ENCODE results near the gene TGM6.

TGM6 gene

DNA sequence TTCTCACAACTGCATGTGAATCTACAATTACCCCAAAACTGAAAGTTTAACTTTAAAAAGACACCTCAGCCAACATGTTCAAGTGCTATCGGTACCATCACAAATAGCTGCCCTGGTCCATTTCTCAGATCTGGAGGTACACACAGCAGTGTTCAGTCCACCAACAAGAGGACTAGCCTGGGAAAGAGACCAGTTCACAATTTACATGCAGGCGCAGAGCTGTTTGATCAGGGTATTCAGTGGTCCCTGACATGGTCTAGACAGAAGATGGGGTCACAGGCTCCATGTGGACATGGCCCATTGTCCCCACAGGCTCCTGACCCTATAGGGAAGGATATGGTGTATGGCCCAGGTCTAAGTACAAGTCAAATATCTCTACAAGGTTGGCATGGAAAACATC lies 15.6 kb upstream of the TGM6 start:
- DNase-seq, result no peak

DNA sequence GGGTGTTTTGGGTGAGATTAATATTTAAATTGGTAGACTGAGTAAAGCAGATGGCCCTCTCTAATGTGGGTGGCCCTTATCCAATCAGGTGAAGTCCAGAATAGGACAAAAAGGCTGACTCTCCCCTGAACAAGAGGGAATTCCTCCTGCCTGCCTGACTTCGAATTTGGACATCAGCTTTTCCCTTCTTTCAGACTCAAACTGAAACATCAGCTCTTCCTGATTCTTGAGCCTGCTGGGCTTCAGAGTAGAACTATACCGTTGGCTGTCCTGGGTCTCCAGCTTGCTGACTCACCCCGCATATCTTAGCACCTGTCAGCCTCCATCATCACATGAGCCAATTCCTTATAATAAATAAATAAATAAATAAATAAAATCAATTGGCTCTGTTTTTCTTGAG lies 15.0 kb upstream of the TGM6 start:
- no peak for DNase-seq

DNA sequence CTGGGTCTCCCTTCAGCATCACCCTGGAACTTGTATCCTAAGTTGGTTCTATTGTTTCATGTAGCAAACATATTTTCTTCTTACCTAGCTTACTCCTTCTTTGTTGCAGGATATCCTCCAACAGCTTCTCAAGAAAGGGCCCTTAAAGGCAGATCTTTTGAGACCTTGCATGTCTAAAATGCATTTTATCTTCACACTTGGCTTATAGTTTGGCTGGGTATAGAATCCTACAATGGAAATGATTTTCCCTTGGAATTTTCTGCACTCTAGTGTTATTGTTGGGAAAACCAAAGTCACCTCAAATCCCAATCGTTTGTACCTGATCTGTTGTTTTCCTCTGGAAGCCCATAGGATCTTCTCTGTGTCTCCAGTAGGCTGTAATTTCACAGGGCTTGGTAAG lies 12.1 kb upstream of the TGM6 start:
- no peak for DNase-seq

DNA sequence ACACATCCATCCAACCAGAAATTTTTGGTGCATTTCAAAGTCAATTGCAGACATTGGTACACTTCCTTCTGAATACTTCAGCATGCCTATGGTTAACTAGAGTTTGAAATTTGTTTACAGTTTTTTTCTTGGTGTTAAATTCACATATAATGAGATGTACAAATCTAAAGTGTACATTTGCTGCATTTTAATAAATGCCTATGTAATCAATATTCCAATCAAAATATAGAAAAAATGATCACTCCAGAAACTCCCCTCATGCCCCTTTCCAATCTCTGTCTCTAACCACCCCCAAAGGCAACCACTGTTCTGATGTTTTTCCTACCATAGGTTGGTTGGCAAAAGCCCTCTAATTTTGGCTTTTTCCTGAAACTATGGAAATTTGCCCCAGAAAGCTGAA lies 7.6 kb upstream of the TGM6 start:
- no peak for DNase-seq

DNA sequence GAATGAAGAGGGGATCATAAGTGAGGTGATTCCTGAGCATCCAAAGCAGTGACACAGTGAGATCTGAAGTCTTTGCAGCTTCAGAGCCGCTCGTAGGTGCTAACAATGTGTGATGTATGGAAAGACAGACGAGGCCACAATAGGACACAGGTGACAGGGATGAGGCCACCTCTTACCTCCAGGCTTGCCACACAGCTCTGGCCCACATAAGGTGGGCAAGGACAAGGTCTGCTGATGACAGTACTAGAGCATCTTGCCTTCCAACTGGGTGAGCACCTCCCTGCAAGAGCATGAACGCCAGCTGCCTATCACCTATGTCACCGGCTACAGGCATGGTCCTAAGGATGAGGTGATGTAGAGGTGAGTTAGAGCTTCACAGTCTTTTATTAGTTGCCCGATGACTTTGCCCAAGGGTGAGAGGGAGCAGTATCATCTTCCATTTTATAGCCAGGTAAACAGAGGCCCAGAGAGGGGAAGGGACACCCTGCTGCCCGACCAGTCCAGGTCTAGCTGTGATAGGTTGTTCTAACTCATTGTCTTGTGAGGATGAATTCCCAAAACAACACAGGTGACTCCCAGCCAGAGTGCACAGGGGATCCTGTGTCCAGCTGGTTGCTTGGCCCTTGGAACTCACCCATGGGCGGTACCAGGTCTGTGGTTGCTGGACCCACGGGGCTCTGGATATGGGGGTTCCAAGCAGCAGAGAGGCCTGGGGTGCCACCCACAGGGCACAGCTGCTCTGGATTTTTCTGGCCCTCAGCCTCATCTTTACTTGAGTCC lies 6.2 kb upstream of the TGM6 start:
- no peak for DNase-seq

DNA sequence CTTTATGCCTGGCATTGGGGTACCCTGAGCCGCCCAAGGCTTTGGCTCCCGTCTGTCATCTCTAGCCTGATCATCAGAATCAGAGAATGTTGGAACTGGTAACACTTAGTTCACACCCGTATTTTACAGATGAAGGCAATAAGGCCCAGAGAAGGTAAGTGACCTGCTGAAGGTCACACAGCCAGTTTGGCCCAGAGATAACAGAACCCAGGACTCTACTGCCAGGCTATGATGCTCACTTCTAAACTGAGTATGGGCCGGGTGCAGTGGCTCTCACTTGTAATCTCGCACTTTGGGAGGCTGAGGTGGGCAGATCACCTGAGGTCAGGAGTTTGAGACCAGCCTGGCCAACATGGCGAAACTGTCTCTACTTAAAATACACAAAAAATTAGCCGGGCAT lies 1.8 kb upstream of the TGM6 start:
- DNase-seq, result no peak

DNA sequence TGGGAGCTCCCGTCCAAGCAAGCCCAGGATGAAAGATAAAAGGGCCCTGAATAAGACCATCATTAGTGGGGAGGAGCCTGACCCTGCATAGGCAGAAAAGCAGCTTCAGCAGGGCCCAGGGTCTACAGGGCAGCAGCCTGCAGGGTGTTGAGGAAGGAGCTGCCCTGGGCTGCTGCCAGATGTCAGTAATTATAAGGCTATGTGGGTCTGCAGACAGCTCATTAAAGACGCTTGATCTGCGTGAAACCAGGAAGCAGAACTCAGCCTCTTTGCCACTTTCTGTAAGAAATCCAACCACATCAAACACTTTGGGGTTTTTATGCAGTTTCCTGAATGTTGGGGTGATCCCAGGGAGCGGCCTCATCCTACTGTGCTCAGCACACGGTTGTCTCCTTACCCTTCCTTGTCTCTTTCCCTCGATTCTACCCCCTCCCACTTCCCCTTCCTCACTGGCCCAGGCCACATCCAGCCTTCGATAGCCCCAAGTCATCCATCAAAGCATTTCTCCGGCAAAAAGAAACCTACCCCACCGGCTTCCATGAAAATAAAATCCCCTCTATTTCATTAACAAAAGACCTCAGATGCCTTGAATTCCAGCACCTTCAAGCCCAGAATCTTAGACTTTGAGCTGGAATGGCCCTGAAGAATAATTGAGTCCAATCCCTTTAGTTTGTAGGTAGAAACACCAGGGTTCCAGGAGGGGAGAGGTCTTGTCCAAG lies 1.0 kb upstream of the TGM6 start:
- no peak for DNase-seq

DNA sequence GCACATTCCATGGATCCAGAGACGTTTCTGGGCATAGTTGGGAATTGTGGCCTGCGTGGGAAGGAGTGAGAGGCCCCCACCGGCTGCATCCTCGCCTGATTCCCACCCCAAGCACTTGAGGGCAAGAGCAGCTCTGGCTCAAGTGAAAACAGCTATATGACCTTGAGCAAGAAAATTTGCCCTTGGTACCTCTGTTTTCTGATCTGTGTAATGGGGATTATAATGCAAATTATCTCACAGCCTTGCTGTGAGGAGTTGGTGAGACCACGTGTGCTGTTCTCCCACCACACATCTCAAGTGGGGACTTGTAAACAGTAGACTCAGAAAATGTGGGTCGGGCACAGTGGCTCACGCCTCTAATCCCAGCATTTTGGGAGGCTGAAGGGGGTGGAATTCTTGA lies 602 bp downstream of the TGM6 start:
- no peak for DNase-seq

DNA sequence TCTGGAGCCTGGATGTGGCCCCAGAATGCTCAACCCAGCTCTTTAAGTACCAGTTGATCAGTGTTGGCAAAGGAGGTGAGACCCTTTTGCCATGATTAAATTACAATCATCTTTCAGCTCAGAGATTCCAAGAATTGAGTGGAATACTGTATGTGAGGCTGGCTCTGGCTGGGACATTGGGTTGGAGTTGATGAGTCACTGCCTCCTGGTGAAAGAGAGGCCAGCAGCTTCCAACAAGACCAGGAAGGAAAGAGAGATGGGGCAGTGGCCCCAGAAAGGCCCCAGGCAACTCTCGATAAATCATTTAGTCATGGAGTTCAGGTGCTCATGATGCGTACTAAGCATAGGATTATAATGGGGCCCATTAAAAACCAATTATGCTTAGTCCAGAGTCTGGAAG lies 2.1 kb downstream of the TGM6 start:
- DNase-seq, result no peak

DNA sequence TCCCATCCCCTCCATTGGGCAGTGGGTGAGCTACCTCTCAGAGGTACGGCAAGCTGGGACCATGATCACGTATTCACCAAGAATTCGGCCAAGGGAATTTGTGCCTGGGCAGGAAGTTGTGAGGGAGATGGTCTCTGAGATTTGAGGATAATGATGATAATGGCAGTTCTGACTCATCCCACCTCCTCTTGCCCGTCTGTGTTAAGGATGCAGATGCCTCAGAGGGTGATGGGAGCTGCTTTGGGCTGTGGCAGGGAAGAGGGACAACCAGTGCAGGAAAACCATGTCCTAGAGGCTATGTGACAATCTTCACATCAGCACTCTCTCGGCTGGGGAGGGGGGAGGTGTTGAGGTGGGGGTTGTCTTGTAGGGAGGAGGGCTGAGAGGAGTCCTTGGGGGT lies 4.3 kb downstream of the TGM6 start:
- no peak for DNase-seq

DNA sequence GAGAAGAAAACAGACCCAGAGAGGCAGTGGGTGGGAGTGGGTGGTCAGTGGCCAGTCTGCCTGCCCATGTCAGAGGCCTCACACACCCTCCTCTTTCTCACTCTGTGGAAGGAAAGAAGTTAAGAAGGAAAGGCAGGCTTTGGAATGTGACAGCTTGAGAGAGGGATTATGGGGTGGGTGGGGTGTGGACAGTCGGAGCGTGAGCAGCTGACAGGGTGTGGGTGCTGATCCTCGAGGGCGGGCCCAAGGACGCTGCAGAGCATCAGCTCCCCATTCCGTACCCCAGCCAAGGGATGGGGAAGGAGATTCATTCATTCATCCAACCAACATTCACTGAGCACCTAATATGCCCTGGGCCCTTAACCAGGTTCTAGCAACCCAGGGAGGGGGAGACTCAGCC lies 4.8 kb downstream of the TGM6 start:
- no peak for DNase-seq

DNA sequence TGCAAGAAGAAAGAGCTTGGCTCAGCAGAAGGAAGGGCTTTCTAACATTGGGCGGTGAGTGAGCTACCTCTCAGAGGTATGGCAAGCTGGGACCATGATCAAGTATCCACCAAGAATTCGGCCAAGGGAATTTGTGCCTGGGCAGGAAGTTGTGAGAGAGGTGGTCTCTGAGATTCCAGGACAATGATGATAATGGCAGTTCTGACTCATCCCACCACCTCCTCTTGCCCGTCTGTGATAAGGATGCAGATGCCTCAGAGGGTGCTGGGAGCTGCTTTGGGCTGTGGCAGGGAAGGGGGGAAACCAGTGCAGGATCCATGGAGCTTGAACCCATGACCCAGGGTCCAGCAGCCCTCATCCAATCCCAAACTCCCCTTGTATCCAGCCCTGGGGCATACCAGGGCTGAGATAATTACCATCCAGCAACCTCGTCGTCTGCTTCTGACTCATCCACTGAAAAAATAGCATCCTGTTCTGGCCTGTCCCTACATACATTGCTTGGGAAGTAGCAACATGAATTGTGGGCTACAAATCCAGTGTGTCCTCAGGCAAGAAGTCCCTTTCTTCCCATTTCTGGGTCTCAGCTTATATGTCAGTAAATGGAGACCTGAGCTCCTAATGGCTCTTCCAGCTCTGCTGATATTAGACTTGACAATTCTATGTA lies 5.9 kb downstream of the TGM6 start:
- DNase-seq, result peak; percentile 48

DNA sequence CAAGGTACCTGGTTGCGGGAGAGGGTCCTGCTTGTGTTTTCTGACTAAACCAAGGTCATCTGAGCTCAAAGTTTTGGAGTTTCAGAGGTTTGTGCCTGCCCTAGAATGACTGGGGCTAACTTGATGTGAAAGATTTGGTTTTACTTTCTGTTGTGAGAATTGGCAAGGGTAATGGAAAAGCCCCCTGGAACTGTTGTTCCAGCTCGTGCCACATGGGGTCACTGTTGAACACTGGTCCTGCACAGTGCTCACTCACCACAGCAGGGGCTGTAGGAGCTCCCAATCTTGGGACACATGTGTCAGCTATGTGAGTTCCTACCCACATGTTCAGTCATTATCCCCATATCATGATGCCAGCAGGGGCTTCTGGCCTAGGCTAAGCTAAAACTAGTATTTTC lies 6.5 kb downstream of the TGM6 start:
- no peak for DNase-seq

DNA sequence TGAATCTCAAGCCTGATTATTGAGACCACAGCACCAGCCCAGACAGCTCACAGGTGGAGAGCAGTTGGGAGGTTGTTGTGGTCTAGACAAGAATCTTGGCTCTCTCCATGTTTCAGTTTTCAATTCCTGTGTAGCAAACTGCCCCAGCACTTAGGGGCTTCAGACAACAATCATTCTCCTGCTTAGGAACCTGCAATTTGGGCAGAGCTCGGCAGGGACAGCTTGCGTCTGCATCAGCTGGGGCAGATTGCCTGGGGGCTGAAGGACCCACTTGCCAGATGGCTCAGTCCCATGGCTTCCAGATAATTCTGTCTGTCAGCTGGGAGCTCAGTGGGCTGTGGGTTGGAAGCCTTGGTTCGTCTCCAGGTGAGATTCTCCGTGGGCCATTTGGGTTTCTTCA lies 6.9 kb downstream of the TGM6 start:
- no peak for DNase-seq

DNA sequence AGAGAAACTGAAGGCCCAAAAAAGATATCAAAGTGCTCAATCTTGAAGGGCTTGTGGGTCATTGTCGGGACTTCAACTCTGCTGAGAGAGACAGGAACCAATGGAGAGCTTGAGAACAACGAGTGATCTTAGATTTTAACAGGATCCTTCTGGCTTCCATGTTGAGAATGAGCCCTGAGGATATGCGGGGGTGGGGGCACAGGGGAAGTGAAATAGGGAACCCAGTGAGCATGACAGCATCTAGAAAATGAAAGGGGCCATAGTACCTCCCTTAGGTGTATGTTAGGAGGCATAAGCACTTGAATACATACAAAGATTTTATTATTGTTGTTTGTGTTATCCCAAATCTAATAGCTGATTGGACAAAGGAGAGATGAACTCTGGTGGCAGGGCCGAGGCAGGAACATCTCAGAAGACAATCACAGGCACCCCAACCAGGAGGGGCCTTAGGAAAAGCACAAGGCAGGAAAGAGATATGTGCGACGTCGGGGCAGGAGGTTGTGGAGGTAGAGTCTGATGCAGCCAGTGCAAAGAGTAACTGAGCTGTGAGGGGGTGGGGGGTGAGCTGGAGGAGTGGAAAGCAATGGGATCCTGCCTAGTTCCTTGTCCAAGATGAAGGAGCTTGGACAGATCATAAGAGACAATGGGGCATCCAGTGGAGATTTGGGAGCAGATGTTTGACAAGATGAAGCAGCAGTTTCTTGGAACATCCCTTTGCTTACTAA lies 10.4 kb downstream of the TGM6 start:
- no peak for DNase-seq

DNA sequence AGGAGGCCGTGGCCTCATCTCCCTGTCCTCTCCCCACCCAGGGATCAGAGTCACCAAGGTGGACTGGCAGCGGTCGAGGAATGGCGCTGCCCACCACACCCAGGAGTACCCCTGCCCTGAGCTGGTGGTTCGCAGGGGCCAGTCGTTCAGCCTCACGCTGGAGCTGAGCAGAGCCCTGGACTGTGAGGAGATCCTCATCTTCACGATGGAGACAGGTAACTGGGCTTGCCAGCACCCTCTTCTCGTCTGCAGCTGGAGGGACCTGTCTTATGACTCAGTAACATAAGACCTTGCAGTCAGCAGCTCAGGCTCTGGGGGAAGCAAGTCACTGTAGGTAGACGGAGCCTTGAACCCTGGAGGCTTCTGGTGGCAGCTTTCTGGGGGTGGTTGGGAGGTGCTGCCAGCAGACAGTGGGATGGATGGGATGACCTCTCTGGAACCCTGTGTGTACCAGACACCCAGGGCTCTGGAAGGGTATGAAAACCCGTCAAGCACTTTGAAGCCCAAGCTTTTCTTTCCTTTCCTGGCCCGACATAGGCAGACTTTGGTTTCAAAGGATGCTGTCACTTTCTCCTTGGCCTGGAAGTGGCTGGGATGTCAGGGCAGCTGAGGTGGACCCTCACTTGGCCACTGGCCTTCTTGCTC lies 13.8 kb downstream of the TGM6 start:
- no peak for DNase-seq

DNA sequence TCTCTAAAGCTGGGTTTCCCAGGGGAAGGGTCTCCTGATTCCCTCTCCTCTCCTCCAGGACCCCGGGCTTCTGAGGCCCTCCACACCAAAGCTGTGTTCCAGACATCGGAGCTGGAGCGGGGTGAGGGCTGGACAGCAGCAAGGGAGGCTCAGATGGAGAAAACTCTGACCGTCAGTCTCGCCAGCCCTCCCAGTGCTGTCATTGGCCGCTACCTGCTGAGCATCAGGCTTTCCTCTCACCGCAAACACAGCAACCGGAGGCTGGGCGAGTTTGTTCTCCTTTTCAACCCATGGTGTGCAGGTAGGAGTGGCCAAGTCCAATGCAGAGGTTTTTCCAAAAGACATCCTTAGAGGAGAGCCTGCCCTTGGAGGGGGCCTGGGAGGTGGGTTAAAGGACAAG lies 14.4 kb downstream of the TGM6 start:
- DNase-seq, result no peak

DNA sequence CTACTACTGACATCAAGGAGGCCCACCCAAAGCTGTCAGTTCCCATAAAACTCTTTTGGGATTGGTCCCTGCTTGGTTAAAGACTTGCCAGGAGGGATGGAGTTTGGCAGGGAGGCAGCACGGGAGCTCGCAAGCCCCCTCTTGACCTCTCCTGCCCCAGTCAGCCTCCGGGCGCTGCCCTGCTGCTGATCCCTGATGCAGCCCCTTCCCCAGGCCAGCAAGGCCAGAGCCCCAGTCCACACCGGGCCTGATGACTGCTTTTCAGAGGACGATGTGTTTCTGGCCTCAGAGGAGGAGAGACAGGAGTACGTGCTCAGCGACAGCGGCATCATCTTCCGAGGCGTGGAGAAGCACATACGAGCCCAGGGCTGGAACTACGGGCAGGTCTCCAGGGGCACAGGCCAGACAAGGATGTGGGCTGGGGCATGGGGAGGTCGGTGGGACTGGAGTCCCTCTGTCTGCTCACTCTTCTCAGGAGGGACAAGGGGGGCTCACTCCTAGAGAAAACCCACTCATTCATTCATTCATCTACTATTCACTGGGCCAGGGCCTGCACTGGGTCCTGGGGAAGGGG lies 15.6 kb downstream of the TGM6 start:
- no peak for DNase-seq

DNA sequence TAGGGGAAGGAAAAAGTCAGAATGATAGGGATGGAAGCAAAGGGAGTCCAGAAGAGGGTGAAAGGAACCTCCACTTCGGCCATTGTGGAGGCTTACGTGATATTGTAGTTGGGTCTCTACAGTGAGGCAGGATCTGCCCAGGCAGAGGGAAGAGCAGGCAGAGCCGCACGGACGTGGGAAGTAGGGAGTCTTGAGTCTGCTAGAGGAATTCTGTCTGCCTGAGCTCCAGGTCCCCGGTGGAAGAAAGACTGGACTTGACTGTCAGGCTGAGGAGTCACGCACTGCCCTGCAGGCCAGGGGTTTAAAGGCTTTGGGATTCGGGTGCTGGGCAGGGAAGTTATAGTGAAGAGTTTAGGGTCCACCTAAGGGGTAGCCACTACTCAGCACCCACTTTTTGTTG lies 16.4 kb downstream of the TGM6 start:
- DNase-seq, result no peak

DNA sequence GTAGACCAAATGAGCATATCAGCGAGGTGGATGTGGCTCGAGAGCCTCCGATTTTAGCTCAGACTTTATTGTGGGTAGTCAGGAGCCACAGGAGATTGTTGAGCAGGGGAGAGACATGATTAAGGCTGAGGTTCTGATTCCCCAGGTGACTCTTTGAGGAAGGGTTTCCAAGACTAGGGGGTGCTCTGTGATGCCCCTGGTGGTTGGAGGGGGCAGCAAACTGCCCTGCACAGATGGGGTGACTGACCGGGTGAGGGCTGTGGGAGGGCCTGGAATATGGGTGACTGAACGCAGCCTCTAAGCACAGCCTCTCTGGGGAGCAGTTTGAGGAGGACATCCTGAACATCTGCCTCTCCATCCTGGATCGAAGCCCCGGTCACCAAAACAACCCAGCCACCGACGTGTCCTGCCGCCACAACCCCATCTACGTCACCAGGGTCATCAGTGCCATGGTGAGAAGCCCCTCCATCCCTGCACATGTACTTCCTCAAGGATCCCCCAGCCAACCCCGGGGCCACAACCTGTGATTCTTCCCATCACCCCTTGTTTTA lies 17.0 kb downstream of the TGM6 start:
- DNase-seq, result no peak

DNA sequence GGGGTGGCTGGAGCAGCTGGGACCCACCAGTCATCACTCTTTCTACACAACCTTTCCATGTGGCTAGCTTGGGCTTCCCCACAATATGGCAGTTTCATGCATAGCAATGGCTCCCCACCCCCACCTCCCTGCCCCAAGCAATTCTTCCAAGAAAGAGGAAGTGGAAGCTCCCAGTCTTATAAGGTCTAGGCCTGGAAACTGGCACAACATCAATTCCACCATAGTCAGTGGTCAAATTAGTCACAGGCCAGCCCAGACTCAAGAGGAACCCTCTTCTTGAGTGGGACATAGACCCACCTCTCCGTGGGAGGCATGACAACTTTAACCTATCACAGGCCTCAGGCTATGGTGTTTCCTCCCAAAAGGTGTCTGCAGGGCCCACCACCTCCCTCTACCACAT lies 17.7 kb downstream of the TGM6 start:
- no peak for DNase-seq

DNA sequence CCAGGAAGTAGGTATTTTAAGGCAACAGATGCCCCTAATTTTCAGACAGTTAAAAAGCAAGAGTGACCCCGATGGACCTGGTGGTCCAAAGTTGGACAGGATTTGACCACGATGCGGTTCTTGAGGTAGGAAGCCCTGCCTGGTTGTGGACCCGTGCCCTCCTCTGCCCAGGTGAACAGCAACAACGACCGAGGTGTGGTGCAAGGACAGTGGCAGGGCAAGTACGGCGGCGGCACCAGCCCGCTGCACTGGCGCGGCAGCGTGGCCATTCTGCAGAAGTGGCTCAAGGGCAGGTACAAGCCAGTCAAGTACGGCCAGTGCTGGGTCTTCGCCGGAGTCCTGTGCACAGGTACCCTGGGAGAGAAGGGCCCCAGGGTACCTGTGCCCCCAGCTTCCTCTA lies 18.7 kb downstream of the TGM6 start:
- DNase-seq, result no peak
